ENCODE data around the gene SLC22A23. TPM values are rescaled to one million over a fixed set of nuclear protein-coding genes. Genes with fewer than 3 reads are reported as not detected.

SLC22A23 gene
- total RNA-seq, 6 donors from 2014 or later, result 18.2 to 73.1 (median 28.3) TPM

DNA sequence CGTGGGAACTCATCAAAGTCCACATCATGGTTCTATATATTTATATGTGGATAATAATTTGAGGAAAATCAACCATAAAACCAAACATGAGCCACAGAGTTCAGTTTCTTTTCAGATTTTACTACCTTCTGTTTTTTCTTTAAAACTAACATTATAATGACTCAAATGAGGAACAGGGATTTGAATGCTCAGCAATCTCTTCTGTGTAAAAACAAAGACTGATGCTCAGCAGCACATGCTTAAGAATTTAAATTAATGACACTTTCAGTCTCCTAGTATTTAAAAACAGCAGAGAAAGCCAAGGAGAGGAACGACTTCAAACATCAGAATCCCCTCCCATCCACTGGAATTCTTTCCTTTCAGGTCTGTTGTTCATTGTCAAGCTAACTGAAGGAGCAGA is 125.4 kb downstream of the SLC22A23 start:
- peaks cover 3 to 10% (median 7%) of the 10 kb centered on the region in 4 donors for H3K4me1 ChIP-seq
- WGBS, 2 donors, result 70 to 80% methylated on average over 2 of the region's 2 CpGs

DNA sequence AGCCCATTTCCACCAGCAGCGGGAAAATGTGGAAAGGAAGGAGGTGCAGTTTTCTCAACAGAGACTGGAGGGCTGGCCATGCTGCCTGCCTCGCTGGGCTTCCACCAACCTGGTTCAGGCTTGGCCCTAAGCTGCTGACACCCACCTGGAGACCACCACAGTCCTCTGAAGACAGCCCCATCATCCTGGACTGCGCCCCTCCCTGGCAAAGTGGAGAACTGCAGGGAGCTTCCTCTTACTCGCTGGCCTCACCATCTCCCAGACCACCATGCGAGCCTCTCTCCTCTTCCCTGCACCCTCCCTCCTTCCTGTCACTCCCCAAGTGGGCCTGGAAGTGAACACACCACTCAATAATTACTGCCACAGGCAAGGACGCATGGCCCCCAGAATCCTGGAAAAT is 126.7 kb downstream of the SLC22A23 start:
- no peaks in the 10 kb centered on the region for H3K27me3 ChIP-seq
- TF ChIP-seq POLR2AphosphoS5 (IDR thresholded peaks at IDR 0.05) (no peak), EP300 (IDR thresholded peaks at IDR 0.05) (no peak), POLR2A (IDR thresholded peaks at IDR 0.05) (no peak)
- TF ChIP-seq, protein P1, sequence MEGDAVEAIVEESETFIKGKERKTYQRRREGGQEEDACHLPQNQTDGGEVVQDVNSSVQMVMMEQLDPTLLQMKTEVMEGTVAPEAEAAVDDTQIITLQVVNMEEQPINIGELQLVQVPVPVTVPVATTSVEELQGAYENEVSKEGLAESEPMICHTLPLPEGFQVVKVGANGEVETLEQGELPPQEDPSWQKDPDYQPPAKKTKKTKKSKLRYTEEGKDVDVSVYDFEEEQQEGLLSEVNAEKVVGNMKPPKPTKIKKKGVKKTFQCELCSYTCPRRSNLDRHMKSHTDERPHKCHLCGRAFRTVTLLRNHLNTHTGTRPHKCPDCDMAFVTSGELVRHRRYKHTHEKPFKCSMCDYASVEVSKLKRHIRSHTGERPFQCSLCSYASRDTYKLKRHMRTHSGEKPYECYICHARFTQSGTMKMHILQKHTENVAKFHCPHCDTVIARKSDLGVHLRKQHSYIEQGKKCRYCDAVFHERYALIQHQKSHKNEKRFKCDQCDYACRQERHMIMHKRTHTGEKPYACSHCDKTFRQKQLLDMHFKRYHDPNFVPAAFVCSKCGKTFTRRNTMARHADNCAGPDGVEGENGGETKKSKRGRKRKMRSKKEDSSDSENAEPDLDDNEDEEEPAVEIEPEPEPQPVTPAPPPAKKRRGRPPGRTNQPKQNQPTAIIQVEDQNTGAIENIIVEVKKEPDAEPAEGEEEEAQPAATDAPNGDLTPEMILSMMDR (IDR thresholded peaks at IDR 0.05), result no peak
- H3K4me3 ChIP-seq, result no peak overlapping the region
- H3K4me1 ChIP-seq, result peaks cover 9 to 17% (median 14%) of the 10 kb centered on the region in 4 donors
- DNase-seq (no peak), ATAC-seq (ENCODE audit: low FRiP score in 2 of 2) (peak in 1 of 2 donors; percentile 19)
- no peaks in the 10 kb centered on the region for H3K36me3 ChIP-seq
- no peak overlapping the region for H3K27ac ChIP-seq
- no peaks in the 10 kb centered on the region for H3K9me3 ChIP-seq
- 87 to 89% methylated on average over 6 of the region's 6 CpGs for WGBS, 2 donors

More for the DNA sequence above, 125.4 kb downstream of the SLC22A23 start:
- no peaks in the 10 kb centered on the region for H3K36me3 ChIP-seq
- TF ChIP-seq, protein P1 (IDR thresholded peaks at IDR 0.05), result no peak
- no peak for TF ChIP-seq EP300 (IDR thresholded peaks at IDR 0.05)
- no peaks in the 10 kb centered on the region for H3K9me3 ChIP-seq
- no peaks in the 10 kb centered on the region for H3K27me3 ChIP-seq
- DNase-seq, result no peak
- H3K27ac ChIP-seq, result no peak overlapping the region
- no peak overlapping the region for H3K4me3 ChIP-seq
- no peak for ATAC-seq (ENCODE audit: low FRiP score in 2 of 2)

DNA sequence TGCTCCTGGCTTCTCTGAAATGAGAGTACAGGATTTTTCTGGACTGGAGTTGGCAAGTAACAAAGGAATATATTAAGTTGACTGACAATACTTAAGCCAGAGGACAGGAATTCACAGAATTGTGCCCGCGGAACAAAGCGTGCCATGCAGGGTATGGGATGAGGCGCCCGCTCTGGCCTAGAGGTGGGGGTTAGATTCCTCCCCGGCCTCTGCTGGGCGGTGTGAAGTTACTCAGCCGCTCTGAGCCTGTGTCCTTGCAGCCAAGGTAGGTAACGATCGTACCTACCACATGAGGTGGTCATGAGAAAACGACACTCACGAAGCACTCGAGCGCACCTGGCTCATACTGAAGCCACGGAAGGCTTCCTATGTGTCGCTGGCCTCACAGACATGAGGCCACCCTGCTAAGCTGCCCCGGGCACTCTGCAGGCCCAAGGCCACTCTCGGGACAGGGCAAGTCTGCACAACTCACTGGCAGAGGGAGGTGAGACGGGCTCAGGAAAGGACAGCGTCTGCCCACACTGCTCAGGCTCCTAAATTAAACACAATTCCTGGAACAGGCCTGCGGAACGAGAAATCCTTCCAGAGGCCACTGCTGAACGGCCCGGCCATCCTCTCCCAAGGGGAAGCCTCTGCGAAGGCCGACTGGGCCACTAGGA is 127.3 kb downstream of the SLC22A23 start:
- DNase-seq (no peak), ATAC-seq (ENCODE audit: low FRiP score in 2 of 2) (peak in 1 of 2 donors; percentile 5)
- Histone ChIP-seq H3K36me3 (no peaks in the 10 kb centered on the region), H3K27me3 (no peaks in the 10 kb centered on the region), H3K27ac (no peak overlapping the region), H3K4me3 (no peak overlapping the region), H3K9me3 (no peaks in the 10 kb centered on the region), H3K4me1 (peaks cover 13 to 19% (median 15%) of the 10 kb centered on the region in 4 donors)
- 88 to 91% methylated on average over 11 to 26 of the region's 26 CpGs for WGBS, 2 donors
- no peak for TF ChIP-seq POLR2A (IDR thresholded peaks at IDR 0.05)
- no peak for TF ChIP-seq POLR2AphosphoS5 (IDR thresholded peaks at IDR 0.05)
- TF ChIP-seq EP300 (IDR thresholded peaks at IDR 0.05), result no peak
- TF ChIP-seq, protein P1 (IDR thresholded peaks at IDR 0.05), result no peak

DNA sequence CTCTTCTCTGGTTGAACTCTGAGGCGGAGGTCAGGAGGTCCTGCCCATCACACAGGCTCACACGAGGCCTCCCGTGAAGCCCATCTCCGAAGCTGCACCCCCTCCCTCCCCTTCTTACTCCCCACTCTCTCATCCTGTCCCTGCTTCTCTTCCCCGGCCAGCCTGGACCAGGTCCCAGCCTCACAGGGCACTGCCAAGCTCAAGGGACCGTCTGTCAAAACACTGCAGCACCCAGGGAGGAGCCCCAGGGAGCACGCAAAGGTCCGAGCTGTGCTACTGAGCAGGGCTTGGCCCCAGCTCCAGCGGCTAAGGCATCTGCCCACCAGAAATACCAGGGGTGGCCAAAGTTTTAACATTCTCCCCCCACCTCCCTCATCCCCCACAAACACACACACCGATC is 128.1 kb downstream of the SLC22A23 start:
- no peak overlapping the region for H3K27ac ChIP-seq
- no peak overlapping the region for H3K4me3 ChIP-seq
- H3K36me3 ChIP-seq, result no peaks in the 10 kb centered on the region
- 80 to 86% methylated on average over 10 of the region's 10 CpGs for WGBS, 2 donors
- H3K27me3 ChIP-seq, result no peaks in the 10 kb centered on the region
- TF ChIP-seq POLR2A (IDR thresholded peaks at IDR 0.05) (no peak), POLR2AphosphoS5 (IDR thresholded peaks at IDR 0.05) (no peak), EP300 (IDR thresholded peaks at IDR 0.05) (no peak)
- TF ChIP-seq, protein P1 (IDR thresholded peaks at IDR 0.05), result no peak
- DNase-seq (no peak), ATAC-seq (ENCODE audit: low FRiP score in 2 of 2) (peak in 1 of 2 donors; percentile 35)
- no peaks in the 10 kb centered on the region for H3K9me3 ChIP-seq
- peaks cover 13 to 15% (median 13%) of the 10 kb centered on the region in 4 donors for H3K4me1 ChIP-seq

DNA sequence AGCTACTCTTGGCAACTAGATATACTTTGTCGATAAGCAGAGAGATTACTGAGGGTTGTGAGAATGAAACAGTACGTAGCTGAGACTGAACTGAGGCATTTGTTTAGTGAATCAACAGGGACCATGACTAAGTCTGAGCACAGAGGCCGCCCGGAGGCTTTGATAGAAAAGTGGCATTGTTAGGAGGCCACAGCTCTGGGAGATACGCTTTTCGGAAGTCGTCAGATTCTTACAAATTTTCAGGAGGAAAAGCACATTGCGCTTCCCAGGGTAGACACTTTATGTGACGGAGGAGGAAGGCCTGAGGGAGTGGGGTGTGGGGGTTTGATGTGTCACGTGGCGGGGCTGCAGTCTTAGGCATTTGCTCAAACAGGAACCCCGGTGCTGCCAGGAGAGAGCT is 128.7 kb downstream of the SLC22A23 start:
- WGBS, 2 donors, result 84 to 89% methylated on average over 12 of the region's 12 CpGs
- Histone ChIP-seq H3K9me3 (no peaks in the 10 kb centered on the region), H3K36me3 (no peaks in the 10 kb centered on the region), H3K4me1 (peaks cover 13 to 21% (median 15%) of the 10 kb centered on the region in 4 donors), H3K27me3 (no peaks in the 10 kb centered on the region), H3K4me3 (no peak overlapping the region), H3K27ac (no peak overlapping the region)
- DNase-seq, result no peak
- TF ChIP-seq EP300 (IDR thresholded peaks at IDR 0.05) (no peak), POLR2A (IDR thresholded peaks at IDR 0.05) (no peak), POLR2AphosphoS5 (IDR thresholded peaks at IDR 0.05) (no peak)
- TF ChIP-seq, protein P1 (IDR thresholded peaks at IDR 0.05), result no peak
- no peak for ATAC-seq (ENCODE audit: low FRiP score in 2 of 2)
